OCI-LY1 (cell line): ENCODE results near the gene DTL.

Experiments used
- H2AFZ ChIP-seq: fragments of 200-600 bp; sonication (generic), shearing (Covaris generic); 2 replicates; pipeline ENCODE4 v1.6.0; 2014; ENCODE audit warnings: antibody characterized with exemption, mild to moderate bottlenecking, low read length
- H3F3A ChIP-seq: fragments of 200-600 bp; sonication (generic), shearing (Covaris generic); 2 replicates; pipeline ENCODE4 v1.6.0; 2014; ENCODE audit warnings: mild to moderate bottlenecking, antibody characterized with exemption, low read length, moderate library complexity; ENCODE audit not compliant: insufficient read depth
- H3K27ac ChIP-seq: fragments of 200-600 bp; sonication (generic); 2 replicates; pipeline ENCODE4 v1.5.1; 2014; ENCODE audit warnings: low read length, mixed run types, mild to moderate bottlenecking, low read depth; ENCODE audit not compliant: poor library complexity, severe bottlenecking
- H3K27me3 ChIP-seq: fragments of 200-600 bp; sonication (generic); 2 replicates; pipeline ENCODE4 v1.6.0; 2014; ENCODE audit warnings: antibody characterized with exemption, mild to moderate bottlenecking, low read length, moderate library complexity; ENCODE audit not compliant: insufficient read depth
- H3K36me3 ChIP-seq: fragments of 200-600 bp; sonication (generic); 2 replicates; pipeline ENCODE4 v1.6.1; 2014; ENCODE audit warnings: mild to moderate bottlenecking, antibody characterized with exemption, low read length, moderate library complexity, mixed read lengths; ENCODE audit not compliant: insufficient read depth
- H3K4me1 ChIP-seq: fragments of 200-600 bp; sonication (generic); 2 replicates; pipeline ENCODE4 v1.5.1; 2014; ENCODE audit warnings: mild to moderate bottlenecking, low read length, moderate library complexity; ENCODE audit not compliant: insufficient read depth, severe bottlenecking
- H3K4me2 ChIP-seq: fragments of 200-600 bp; sonication (generic), shearing (Covaris generic); 2 replicates; pipeline ENCODE4 v1.6.1; 2014; ENCODE audit warnings: low read length
- H3K4me3 ChIP-seq: fragments of 200-600 bp; sonication (generic); 2 replicates; pipeline ENCODE4 v1.5.1; 2014; ENCODE audit warnings: low read length, low read depth, mild to moderate bottlenecking, mixed read lengths; ENCODE audit not compliant: poor library complexity, severe bottlenecking
- H3K79me2 ChIP-seq: fragments of 200-600 bp; shearing (Covaris generic); 2 replicates; pipeline ENCODE4 v1.6.1; 2016; ENCODE audit warnings: mixed run types, low read length, mixed read lengths; ENCODE audit not compliant: insufficient read depth
- H3K9ac ChIP-seq: fragments of 200-600 bp; sonication (generic), shearing (Covaris generic); 2 replicates; pipeline ENCODE4 v1.6.1; 2014; ENCODE audit warnings: mild to moderate bottlenecking, low read length, mixed read lengths
- H3K9me2 ChIP-seq: fragments of 200-600 bp; sonication (generic), shearing (Covaris generic); 2 replicates; pipeline ENCODE4 v1.6.1; 2014; ENCODE audit warnings: low read depth, mild to moderate bottlenecking, low read length, mixed read lengths
- H3K9me3 ChIP-seq: fragments of 200-600 bp; shearing (Covaris generic); 2 replicates; pipeline ENCODE4 v1.6.1; 2014; ENCODE audit warnings: low read length, mixed read lengths
- H4K20me1 ChIP-seq: fragments of 200-600 bp; sonication (generic), shearing (Covaris generic); 2 replicates; pipeline ENCODE4 v1.6.0; 2016; ENCODE audit warnings: mild to moderate bottlenecking, low read length; ENCODE audit not compliant: insufficient read depth
- CTCF ChIP-seq: fragments of 200-600 bp; sonication (generic), shearing (Covaris generic); IDR thresholded peaks from 2 replicates; pipeline ENCODE4 v1.5.1; 2017; ENCODE audit warnings: mild to moderate bottlenecking, antibody characterized with exemption, low read length, moderate library complexity, mixed read lengths
- EZH2 ChIP-seq: fragments of 200-600 bp; sonication (generic), shearing (Covaris generic); IDR thresholded peaks from 2 replicates; pipeline ENCODE4 v1.8.0; 2017; ENCODE audit warnings: borderline replicate concordance, mixed run types, mild to moderate bottlenecking, antibody characterized with exemption, low read length, moderate library complexity, mixed read lengths

DTL gene

GRCh38 chr1:212111536-212111935, 76.0 kb downstream of the DTL start:
- Histone ChIP-seq H4K20me1 (no peaks in the 10 kb centered on the region), H3K4me1 (no peaks in the 10 kb centered on the region), H3K4me3 (no peak overlapping the region), H3F3A (no peaks in the 10 kb centered on the region), H3K9ac (no peak overlapping the region), H2AFZ (no peak overlapping the region), H3K9me3 (no peaks in the 10 kb centered on the region; the same call in 1 of the 2 replicates), H3K79me2 (no peaks in the 10 kb centered on the region), H3K9me2 (no peaks in the 10 kb centered on the region), H3K27me3 (no peaks in the 10 kb centered on the region), H3K27ac (no peak overlapping the region), H3K4me2 (no peak overlapping the region), H3K36me3 (peaks cover 36% of the 10 kb centered on the region)
- TF ChIP-seq CTCF (no peak), EZH2 (no peak)

- TF ChIP-seq EZH2 (no peak), CTCF (no peak)
- peaks cover 23% of the 10 kb centered on the region for H3K36me3 ChIP-seq
- H3K4me2 ChIP-seq = no peak overlapping the region
Observed at GRCh38 chr1:212113706-212114105, 78.2 kb downstream of the DTL start.

GRCh38 chr1:212118167-212118871, 82.8 kb downstream of the DTL start:
- Histone ChIP-seq H3K9me3 (no peaks in the 10 kb centered on the region), H3K9me2 (no peaks in the 10 kb centered on the region), H3K9ac (no peak overlapping the region; the same call in 1 of the 2 replicates), H3K27ac (peak overlapping the region; percentile 83), H3F3A (no peaks in the 10 kb centered on the region), H3K36me3 (no peaks in the 10 kb centered on the region), H3K27me3 (no peaks in the 10 kb centered on the region), H2AFZ (no peak overlapping the region), H3K79me2 (no peaks in the 10 kb centered on the region), H4K20me1 (no peaks in the 10 kb centered on the region), H3K4me2 (no peak overlapping the region; the same call in 1 of the 2 replicates), H3K4me1 (peaks cover 21% of the 10 kb centered on the region), H3K4me3 (no peak overlapping the region)
- TF ChIP-seq CTCF = no peak
- TF ChIP-seq EZH2 = no peak

More at GRCh38 chr1:212113706-212114105, 78.2 kb downstream of the DTL start:
- H4K20me1 ChIP-seq = no peaks in the 10 kb centered on the region
- no peaks in the 10 kb centered on the region for H3F3A ChIP-seq
- no peak overlapping the region for H3K27ac ChIP-seq
- peaks cover 13% of the 10 kb centered on the region for H3K4me1 ChIP-seq
- no peak overlapping the region for H3K4me3 ChIP-seq
- no peaks in the 10 kb centered on the region for H3K9me2 ChIP-seq
- H3K79me2 ChIP-seq = no peaks in the 10 kb centered on the region
- H3K9me3 ChIP-seq = no peaks in the 10 kb centered on the region; the same call in 1 of the 2 replicates
- no peak overlapping the region for H2AFZ ChIP-seq
- H3K9ac ChIP-seq = no peak overlapping the region
- H3K27me3 ChIP-seq = no peaks in the 10 kb centered on the region
